HG02623 (cell line): ENCODE measurements around the gene HOXC13.

ENCODE experiments used
- ATAC-seq: cut with Tn5 transposase; IDR thresholded peaks from one replicate; pipeline ENCODE4 v1.9.1; 2021; ENCODE audit warnings: moderate library complexity; ENCODE audit not compliant: unreplicated experiment

Gene HOXC13

GRCh38 chr12:53938326-53939140, at the start of gene HOXC13:
Gene HOXC13 (plus strand): TSS chr12:53938831. CDS start chr12:53938907, 76 bp downstream.
- ATAC-seq, result no peak

GRCh38 chr12:53890081-53890480, 48.5 kb upstream of the HOXC13 start:
- no peak for ATAC-seq

GRCh38 chr12:53892762-53893395, 45.8 kb upstream of the HOXC13 start:
- no peak for ATAC-seq

- ATAC-seq, result no peak
Observed at GRCh38 chr12:53899230-53899629, 39.4 kb upstream of the HOXC13 start.

GRCh38 chr12:53907103-53907502, 31.5 kb upstream of the HOXC13 start:
- ATAC-seq, result no peak

- ATAC-seq, result no peak
Observed at GRCh38 chr12:53916788-53917655, 21.6 kb upstream of the HOXC13 start.

GRCh38 chr12:53924521-53925405, 13.9 kb upstream of the HOXC13 start:
- ATAC-seq, result no peak

GRCh38 chr12:53927220-53928029, 11.2 kb upstream of the HOXC13 start:
- ATAC-seq, result no peak

GRCh38 chr12:53928054-53928835, 10.4 kb upstream of the HOXC13 start:
- ATAC-seq, result no peak

- ATAC-seq, result no peak
Observed at GRCh38 chr12:53929527-53929926, 9.1 kb upstream of the HOXC13 start.

- no peak for ATAC-seq
Observed at GRCh38 chr12:53930591-53931255, 7.9 kb upstream of the HOXC13 start.

GRCh38 chr12:53931844-53932581, 6.6 kb upstream of the HOXC13 start:
- ATAC-seq, result no peak

GRCh38 chr12:53932915-53933314, 5.7 kb upstream of the HOXC13 start:
- no peak for ATAC-seq

GRCh38 chr12:53935383-53936341, 3.0 kb upstream of the HOXC13 start:
- no peak for ATAC-seq

GRCh38 chr12:53937099-53937498, 1.5 kb upstream of the HOXC13 start:
- no peak for ATAC-seq

- ATAC-seq, result no peak
Observed at GRCh38 chr12:53937596-53938325, 870 bp upstream of the HOXC13 start.
